Right lobe of liver (tissue), 6 donors: Measurements from ENCODE around the gene EMID1. TPM values are rescaled to one million over a fixed set of nuclear protein-coding genes. Genes with fewer than 3 reads are reported as not detected.

Source experiments
- ATAC-seq, 4 donors: fragments of 200-7000 bp; cut with Tn5 transposase; one replicate each; pipeline ENCODE4 v1.9.1; 2020; ENCODE audit warnings: mild to moderate bottlenecking in 4 of 4, moderate library complexity in 4 of 4
- DNase-seq, 3 donors: peaks; one replicate each; pipeline ENCODE4 v3.0.0-alpha.2; 2020
- H3K27ac ChIP-seq, 3 donors: fragments of 200-600 bp; one replicate each; pipeline ENCODE4 v1.8.0; 2022
- H3K27me3 ChIP-seq, 2 donors: fragments of 200-600 bp; one replicate each; pipeline ENCODE4 v1.8.0; 2022
- H3K36me3 ChIP-seq, 4 donors: fragments of 200-600 bp; sonication (generic) in 1 of 4; one replicate each; pipeline versions ENCODE4 v1.5.1 to v1.8.0; 2017 to 2022; ENCODE audit warnings: control low read depth in 1 of 4
- H3K4me1 ChIP-seq, 4 donors: fragments of 200-600 bp; sonication (generic) in 1 of 4; one replicate each; pipeline versions ENCODE4 v1.5.1 to v1.8.0; 2017 to 2022; ENCODE audit warnings: control low read depth in 1 of 4
- H3K4me3 ChIP-seq, 3 donors: fragments of 200-600 bp; one replicate each; pipeline ENCODE4 v1.8.0; 2022
- H3K9me3 ChIP-seq, 4 donors: fragments of 200-600 bp; sonication (generic) in 1 of 4; one replicate each; pipeline versions ENCODE4 v1.5.1 to v1.8.0; 2017 to 2022; ENCODE audit warnings: control low read depth in 1 of 4
- POLR2A ChIP-seq: fragments of 450-650 bp; IDR thresholded peaks from one replicate; pipeline ENCODE4 v1.6.1; 2017; ENCODE audit warnings: antibody characterized with exemption, mild to moderate bottlenecking
- WGBS: methylation state at CpG from one replicate; pipeline ENCODE4 v1.1.6; 2018; ENCODE audit warnings: low coverage, low lambda C conversion rate; ENCODE audit not compliant: insufficient coverage; ENCODE audit errors: missing lambda C conversion rate; 5-methylcytosine and 5-hydroxymethylcytosine counted together
- intact Hi-C, 2 donors: fragments of 100-400 bp; cut with DNase I; formaldehyde crosslinking; loops; one replicate each; pipeline versions ENCODE4 v1.11.2 to v1.14.1; 2022
- total RNA-seq, 6 experiments: library from RNA; depleted of rRNA in 2 of 6; stranded (reverse); fragments of >200 nt in 2 of 6; fragmentation: NEBNext Ultra II Directional in 3 of 6; extraction: Animal tissue kit (Norgen Biotek cat#: 25700) in 3 of 6; gene quantifications; one replicate each; pipeline versions ENCODE4 v1.1.0 to v1.2.4, GENCODE V29; 2016 to 2023
- TF ChIP-seq, protein P1 (sequence below), 4 donors: fragments of 200-600 bp in 3 of 4; fragments of 450-650 bp in 1 of 4; IDR thresholded peaks; one replicate each; pipeline versions ENCODE4 v1.5.1 to v1.8.0; 2016 to 2022; ENCODE audit warnings: antibody characterized with exemption in 4 of 4, mild to moderate bottlenecking in 2 of 4
- donor health status: DM: no; HTN: yes; CAD: no.
- donor health status: DM: no; HTN: no; CAD: no.
- donor health status: DM: no; HTN: no; CAD: no.
- donor health status: DM: no; HTN: yes; CAD: no.
- donor health status: DM: no; HTN: yes; CAD: no.

Gene EMID1
- total RNA-seq, 6 experiments from 2014 or later = 1.1 to 2.7 (median 1.5) TPM

DNA sequence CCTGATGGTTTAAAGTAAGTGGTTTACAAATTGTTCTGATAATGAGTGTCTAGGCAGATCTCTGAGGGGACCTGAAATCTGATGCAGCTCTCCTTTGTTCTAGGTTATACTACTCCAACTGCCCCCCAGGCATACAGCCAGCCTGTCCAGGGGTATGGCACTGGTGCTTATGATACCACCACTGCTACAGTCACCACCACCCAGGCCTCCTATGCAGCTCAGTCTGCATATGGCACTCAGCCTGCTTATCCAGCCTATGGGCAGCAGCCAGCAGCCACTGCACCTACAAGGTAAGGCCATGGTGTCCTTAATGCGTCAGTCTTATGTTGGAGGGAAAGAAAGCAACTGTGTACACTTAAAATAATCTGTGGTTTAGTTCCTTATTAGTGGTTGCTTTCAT is 72.2 kb downstream of the EMID1 start:
- no peak for ATAC-seq
- intact Hi-C loops = no loop called here
- Histone ChIP-seq H3K27ac (no peak overlapping the region), H3K9me3 (no peaks in the 10 kb centered on the region), H3K27me3 (no peaks in the 10 kb centered on the region), H3K4me3 (no peak overlapping the region), H3K4me1 (peaks cover 0 to 39% (median 13%) of the 10 kb centered on the region in 4 donors), H3K36me3 (peaks cover 15 to 95% (median 54%) of the 10 kb centered on the region in 4 donors)
- no peak for DNase-seq
- TF ChIP-seq, protein P1, sequence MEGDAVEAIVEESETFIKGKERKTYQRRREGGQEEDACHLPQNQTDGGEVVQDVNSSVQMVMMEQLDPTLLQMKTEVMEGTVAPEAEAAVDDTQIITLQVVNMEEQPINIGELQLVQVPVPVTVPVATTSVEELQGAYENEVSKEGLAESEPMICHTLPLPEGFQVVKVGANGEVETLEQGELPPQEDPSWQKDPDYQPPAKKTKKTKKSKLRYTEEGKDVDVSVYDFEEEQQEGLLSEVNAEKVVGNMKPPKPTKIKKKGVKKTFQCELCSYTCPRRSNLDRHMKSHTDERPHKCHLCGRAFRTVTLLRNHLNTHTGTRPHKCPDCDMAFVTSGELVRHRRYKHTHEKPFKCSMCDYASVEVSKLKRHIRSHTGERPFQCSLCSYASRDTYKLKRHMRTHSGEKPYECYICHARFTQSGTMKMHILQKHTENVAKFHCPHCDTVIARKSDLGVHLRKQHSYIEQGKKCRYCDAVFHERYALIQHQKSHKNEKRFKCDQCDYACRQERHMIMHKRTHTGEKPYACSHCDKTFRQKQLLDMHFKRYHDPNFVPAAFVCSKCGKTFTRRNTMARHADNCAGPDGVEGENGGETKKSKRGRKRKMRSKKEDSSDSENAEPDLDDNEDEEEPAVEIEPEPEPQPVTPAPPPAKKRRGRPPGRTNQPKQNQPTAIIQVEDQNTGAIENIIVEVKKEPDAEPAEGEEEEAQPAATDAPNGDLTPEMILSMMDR (IDR thresholded peaks at IDR 0.05) = no peak
- no peak for TF ChIP-seq POLR2A
- 100% methylated on average over 1 of the region's 1 CpG for WGBS

DNA sequence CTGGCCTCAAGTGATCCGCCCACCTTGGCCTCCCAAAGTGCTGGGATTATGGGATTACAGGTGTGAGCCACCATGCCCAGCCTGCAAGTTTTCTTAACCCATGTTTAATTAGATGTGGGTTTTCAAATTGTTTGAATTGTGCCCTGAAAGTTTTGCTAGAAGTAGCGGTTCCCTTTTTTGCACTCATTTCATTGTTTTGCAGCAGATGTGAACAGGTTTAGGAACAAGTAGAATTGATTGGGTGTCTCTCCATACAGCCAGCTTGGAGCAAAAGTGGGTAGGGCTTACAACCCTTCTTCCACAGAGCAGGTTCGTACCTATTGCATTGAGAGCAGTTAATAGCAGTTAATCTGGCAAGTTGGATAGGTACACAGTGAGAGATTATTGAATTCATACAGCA is 78.5 kb downstream of the EMID1 start:
- Histone ChIP-seq H3K4me1 (no peaks in the 10 kb centered on the region), H3K27me3 (no peaks in the 10 kb centered on the region), H3K36me3 (peaks cover 27 to 100% (median 62%) of the 10 kb centered on the region in 4 donors), H3K9me3 (no peaks in the 10 kb centered on the region), H3K27ac (no peak overlapping the region), H3K4me3 (no peak overlapping the region)
- WGBS = 100% methylated on average over 1 of the region's 3 CpGs
- TF ChIP-seq, protein P1 (IDR thresholded peaks at IDR 0.05) = no peak
- no peak for TF ChIP-seq POLR2A
- ATAC-seq (no peak), DNase-seq (no peak)
- intact Hi-C loops = no loop called here

DNA sequence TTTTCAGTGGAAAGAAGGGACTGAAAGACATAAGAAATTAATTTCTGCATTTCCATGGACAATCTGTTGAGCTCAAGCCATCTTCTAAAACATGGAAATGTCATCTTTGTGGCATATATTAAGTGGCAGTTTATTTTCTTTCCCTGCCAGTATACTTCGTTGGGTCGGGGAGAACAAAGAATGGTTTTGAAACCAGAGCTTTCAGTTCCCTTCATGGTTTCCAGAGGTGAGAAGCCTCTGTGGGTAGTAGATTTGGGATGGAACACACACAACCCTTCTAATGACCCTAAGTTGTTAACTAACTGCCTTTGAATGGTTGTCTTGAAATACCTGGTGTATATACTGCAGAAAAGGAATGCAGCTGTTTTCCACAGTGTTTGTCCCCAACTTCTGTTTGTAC is 83.1 kb downstream of the EMID1 start:
- TF ChIP-seq POLR2A = no peak
- TF ChIP-seq, protein P1 (IDR thresholded peaks at IDR 0.05) = no peak
- 69% methylated on average over 2 of the region's 2 CpGs for WGBS
- H3K27me3 ChIP-seq = no peaks in the 10 kb centered on the region
- DNase-seq (no peak), ATAC-seq (no peak)
- H3K4me3 ChIP-seq = no peak overlapping the region
- H3K4me1 ChIP-seq = no peaks in the 10 kb centered on the region
- H3K36me3 ChIP-seq = peaks cover 29 to 100% (median 65%) of the 10 kb centered on the region in 4 donors
- no peaks in the 10 kb centered on the region for H3K9me3 ChIP-seq
- intact Hi-C loops = no loop called here
- H3K27ac ChIP-seq = no peak overlapping the region

DNA sequence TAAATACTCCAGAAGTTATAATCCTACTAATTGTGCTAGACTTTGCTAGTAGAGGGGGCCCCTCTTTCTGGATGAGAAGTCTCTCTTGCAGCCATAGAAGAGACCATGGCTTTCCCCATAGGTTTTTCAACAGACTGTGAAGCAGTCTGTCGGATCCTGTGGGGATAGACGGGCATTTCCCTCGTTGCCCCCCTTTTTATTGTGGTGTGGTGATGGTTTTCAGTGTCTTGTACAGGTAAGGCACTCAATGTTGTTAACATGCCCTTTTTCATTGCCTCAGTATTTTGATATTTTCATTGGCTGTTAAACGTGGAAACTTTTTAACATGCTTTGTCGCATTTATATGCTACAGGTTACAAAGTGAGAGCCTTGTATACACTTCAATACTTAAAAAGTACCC is 84.4 kb downstream of the EMID1 start:
- no peak for TF ChIP-seq POLR2A
- TF ChIP-seq, protein P1 (IDR thresholded peaks at IDR 0.05) = no peak
- peaks cover 27 to 100% (median 64%) of the 10 kb centered on the region in 4 donors for H3K36me3 ChIP-seq
- DNase-seq (no peak), ATAC-seq (no peak)
- H3K27me3 ChIP-seq = no peaks in the 10 kb centered on the region
- no peaks in the 10 kb centered on the region for H3K9me3 ChIP-seq
- 62% methylated on average over 5 of the region's 5 CpGs for WGBS
- no peak overlapping the region for H3K27ac ChIP-seq
- intact Hi-C loops = no loop called here
- no peaks in the 10 kb centered on the region for H3K4me1 ChIP-seq
- H3K4me3 ChIP-seq = no peak overlapping the region

DNA sequence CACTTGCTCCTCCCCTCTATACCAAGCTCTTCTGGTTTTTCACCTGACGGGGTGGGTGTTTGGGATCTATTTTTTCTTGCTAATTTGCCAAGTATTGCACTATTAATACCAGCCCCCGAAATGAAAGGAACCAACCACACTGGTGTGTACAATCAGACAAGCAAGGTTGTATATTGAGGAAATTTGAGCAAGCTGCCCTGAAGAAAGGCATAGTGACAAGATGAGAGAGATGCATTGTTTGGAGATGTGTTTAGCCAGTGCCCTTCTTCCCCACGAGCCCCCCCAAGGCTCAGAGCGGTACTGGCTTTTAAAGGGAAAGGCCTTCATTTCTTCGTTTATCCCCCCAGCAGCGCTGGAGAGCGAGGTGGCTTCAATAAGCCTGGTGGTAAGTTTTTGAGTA is 85.5 kb downstream of the EMID1 start:
- H3K27ac ChIP-seq = no peak overlapping the region
- ATAC-seq (no peak), DNase-seq (no peak)
- intact Hi-C loops = no loop called here
- peaks cover 28 to 100% (median 64%) of the 10 kb centered on the region in 4 donors for H3K36me3 ChIP-seq
- no peaks in the 10 kb centered on the region for H3K27me3 ChIP-seq
- no peaks in the 10 kb centered on the region for H3K9me3 ChIP-seq
- no peaks in the 10 kb centered on the region for H3K4me1 ChIP-seq
- H3K4me3 ChIP-seq = no peak overlapping the region
- WGBS = 73% methylated on average over 6 of the region's 7 CpGs
- TF ChIP-seq POLR2A = no peak
- TF ChIP-seq, protein P1 (IDR thresholded peaks at IDR 0.05) = no peak
